ENCODE data around the gene AGXT.

Gene AGXT

GRCh38 chr2:240915526-240916341, 47.1 kb downstream of the AGXT start:
- no peak for DNase-seq (ENCODE audit: low read depth)

GRCh38 chr2:240916571-240917008, 48.0 kb downstream of the AGXT start:
- DNase-seq (ENCODE audit: low read depth), result peak; percentile 88

GRCh38 chr2:240917009-240917683, 48.5 kb downstream of the AGXT start:
- no peak for DNase-seq (ENCODE audit: low read depth)

GRCh38 chr2:240917684-240918257, 49.1 kb downstream of the AGXT start:
- DNase-seq (ENCODE audit: low read depth), result no peak

GRCh38 chr2:240918258-240919091, 49.9 kb downstream of the AGXT start:
- DNase-seq (ENCODE audit: low read depth), result no peak

GRCh38 chr2:240919161-240919781, 50.6 kb downstream of the AGXT start:
- no peak for DNase-seq (ENCODE audit: low read depth)

- DNase-seq (ENCODE audit: low read depth), result no peak
These were observed 51.5 kb downstream of the AGXT start for GRCh38 chr2:240919786-240920782.

- DNase-seq (ENCODE audit: low read depth), result no peak
These were observed 52.2 kb downstream of the AGXT start for GRCh38 chr2:240920783-240921231.

- peak; percentile 96 for DNase-seq (ENCODE audit: low read depth)
These were observed 52.8 kb downstream of the AGXT start for GRCh38 chr2:240921311-240921994.

- DNase-seq (ENCODE audit: low read depth), result no peak
These were observed 53.3 kb downstream of the AGXT start for GRCh38 chr2:240921995-240922244.

GRCh38 chr2:240922245-240922981, 53.8 kb downstream of the AGXT start:
- no peak for DNase-seq (ENCODE audit: low read depth)

- DNase-seq (ENCODE audit: low read depth), result no peak
These were observed 54.4 kb downstream of the AGXT start for GRCh38 chr2:240922982-240923537.

GRCh38 chr2:240925191-240925567, 56.6 kb downstream of the AGXT start:
- no peak for DNase-seq (ENCODE audit: low read depth)

- no peak for DNase-seq (ENCODE audit: low read depth)
These were observed 57.2 kb downstream of the AGXT start for GRCh38 chr2:240925568-240926515.

- no peak for DNase-seq (ENCODE audit: low read depth)
These were observed 58.1 kb downstream of the AGXT start for GRCh38 chr2:240926516-240927389.

- DNase-seq (ENCODE audit: low read depth), result no peak
These were observed 58.8 kb downstream of the AGXT start for GRCh38 chr2:240927390-240927781.
